ENCODE results near the gene MLST8. TPM values are rescaled to one million over a fixed set of nuclear protein-coding genes. Genes with fewer than 3 reads are reported as not detected.

Gene MLST8
- total RNA-seq, 1 donor from 2014 or later: 29.9 TPM

- Histone ChIP-seq H3K27ac (no peak overlapping the region), H3K4me3 (no peak overlapping the region), H3K9me3 (no peaks in the 10 kb centered on the region), H3K36me3 (peaks cover 58% of the 10 kb centered on the region), H3K27me3 (peaks cover 24% of the 10 kb centered on the region), H3K4me1 (peaks cover 17% of the 10 kb centered on the region)
- TF ChIP-seq, protein P1, sequence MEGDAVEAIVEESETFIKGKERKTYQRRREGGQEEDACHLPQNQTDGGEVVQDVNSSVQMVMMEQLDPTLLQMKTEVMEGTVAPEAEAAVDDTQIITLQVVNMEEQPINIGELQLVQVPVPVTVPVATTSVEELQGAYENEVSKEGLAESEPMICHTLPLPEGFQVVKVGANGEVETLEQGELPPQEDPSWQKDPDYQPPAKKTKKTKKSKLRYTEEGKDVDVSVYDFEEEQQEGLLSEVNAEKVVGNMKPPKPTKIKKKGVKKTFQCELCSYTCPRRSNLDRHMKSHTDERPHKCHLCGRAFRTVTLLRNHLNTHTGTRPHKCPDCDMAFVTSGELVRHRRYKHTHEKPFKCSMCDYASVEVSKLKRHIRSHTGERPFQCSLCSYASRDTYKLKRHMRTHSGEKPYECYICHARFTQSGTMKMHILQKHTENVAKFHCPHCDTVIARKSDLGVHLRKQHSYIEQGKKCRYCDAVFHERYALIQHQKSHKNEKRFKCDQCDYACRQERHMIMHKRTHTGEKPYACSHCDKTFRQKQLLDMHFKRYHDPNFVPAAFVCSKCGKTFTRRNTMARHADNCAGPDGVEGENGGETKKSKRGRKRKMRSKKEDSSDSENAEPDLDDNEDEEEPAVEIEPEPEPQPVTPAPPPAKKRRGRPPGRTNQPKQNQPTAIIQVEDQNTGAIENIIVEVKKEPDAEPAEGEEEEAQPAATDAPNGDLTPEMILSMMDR (IDR thresholded peaks at IDR 0.05): no peak
- intact Hi-C loops (cut with DNase I): no loop called here
- ATAC-seq (no peak), DNase-seq (no peak)
Measured at GRCh38 chr16:2233872-2234812, 28.9 kb downstream of the MLST8 start.

- Histone ChIP-seq H3K9me3 (no peaks in the 10 kb centered on the region), H3K4me3 (no peak overlapping the region), H3K27ac (no peak overlapping the region), H3K4me1 (peaks cover 17% of the 10 kb centered on the region), H3K36me3 (peaks cover 51% of the 10 kb centered on the region), H3K27me3 (peaks cover 24% of the 10 kb centered on the region)
- DNase-seq: no peak
- TF ChIP-seq, protein P1 (IDR thresholded peaks at IDR 0.05): no peak
- no peak for ATAC-seq
- intact Hi-C loops (cut with DNase I): no loop called here
Measured at GRCh38 chr16:2234813-2235170, 29.5 kb downstream of the MLST8 start.

DNA sequence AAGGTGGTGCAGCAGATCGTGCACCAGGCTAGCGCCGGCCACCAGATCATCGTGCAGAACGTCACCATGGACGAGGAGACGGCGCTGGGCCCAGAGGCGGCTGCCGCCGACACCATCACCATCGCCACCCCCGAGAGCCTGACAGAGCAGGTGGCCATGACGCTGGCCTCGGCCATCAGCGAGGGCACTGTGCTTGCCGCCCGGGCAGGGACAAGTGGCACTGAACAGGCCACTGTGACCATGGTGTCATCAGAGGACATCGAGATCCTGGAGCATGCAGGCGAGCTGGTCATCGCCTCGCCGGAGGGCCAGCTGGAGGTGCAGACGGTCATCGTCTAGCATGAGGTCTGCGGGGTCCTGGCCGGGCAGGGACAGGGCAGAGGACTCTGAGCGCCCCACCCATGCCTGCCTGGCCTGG is 30.0 kb downstream of the MLST8 start:
- no peak overlapping the region for H3K4me3 ChIP-seq
- intact Hi-C loops (cut with DNase I): no loop called here
- peaks cover 24% of the 10 kb centered on the region for H3K27me3 ChIP-seq
- peaks cover 47% of the 10 kb centered on the region for H3K36me3 ChIP-seq
- peaks cover 17% of the 10 kb centered on the region for H3K4me1 ChIP-seq
- no peak for DNase-seq
- no peaks in the 10 kb centered on the region for H3K9me3 ChIP-seq
- H3K27ac ChIP-seq: no peak overlapping the region
- TF ChIP-seq, protein P1 (IDR thresholded peaks at IDR 0.05): no peak
- ATAC-seq: no peak

GRCh38 chr16:2235695-2236336 is 30.6 kb downstream of the MLST8 start:
- Histone ChIP-seq H3K27me3 (peaks cover 24% of the 10 kb centered on the region), H3K9me3 (no peaks in the 10 kb centered on the region), H3K27ac (no peak overlapping the region), H3K4me1 (peaks cover 17% of the 10 kb centered on the region), H3K4me3 (no peak overlapping the region), H3K36me3 (peaks cover 45% of the 10 kb centered on the region)
- TF ChIP-seq, protein P1 (IDR thresholded peaks at IDR 0.05): no peak
- no peak for ATAC-seq
- DNase-seq: no peak
- intact Hi-C loops (cut with DNase I): no loop called here

DNA sequence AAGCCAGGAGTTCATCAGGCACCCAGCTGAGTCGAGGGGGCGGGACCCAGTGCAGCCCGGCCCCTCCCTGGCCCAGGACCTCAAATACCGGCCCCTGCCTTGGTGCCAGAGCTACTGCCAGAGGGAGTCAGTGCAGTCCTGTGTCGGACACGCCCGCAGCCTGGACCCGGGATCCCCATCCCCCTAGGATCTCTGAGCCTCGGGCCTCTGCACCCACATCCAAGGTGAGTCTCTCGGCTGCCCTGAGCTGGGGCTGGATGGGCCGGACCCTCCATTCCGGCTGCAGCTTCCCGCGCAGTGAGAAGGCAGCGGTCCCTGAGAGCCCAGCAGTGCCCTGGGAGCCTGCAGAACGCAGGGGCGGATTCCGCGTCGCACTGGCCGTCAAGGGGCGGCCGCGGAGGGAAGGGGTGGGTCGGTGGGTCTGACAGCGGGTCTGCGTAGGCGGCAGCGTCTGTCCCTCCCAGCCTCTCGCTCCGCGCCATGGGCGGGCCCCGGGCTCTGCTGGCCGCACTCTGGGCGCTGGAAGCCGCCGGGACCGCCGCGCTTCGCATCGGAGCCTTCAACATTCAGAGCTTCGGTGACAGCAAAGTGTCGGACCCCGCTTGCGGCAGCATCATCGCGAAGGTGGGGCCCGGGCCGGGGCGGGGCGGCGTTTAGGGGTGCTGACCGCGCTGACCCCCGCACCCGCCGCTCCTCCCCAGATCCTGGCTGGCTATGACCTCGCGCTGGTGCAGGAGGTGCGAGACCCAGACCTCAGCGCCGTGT is 31.3 kb downstream of the MLST8 start, which contains the start of gene DNASE1L2:
Gene DNASE1L2 (plus strand): TSS at position 108 of the 765 bp plus-strand sequence. CDS start 373 bp downstream, at position 481.
- TF ChIP-seq, protein P1 (IDR thresholded peaks at IDR 0.05): no peak
- Histone ChIP-seq H3K4me3 (peak within 1 kb of the TSS; percentile 8), H3K9me3 (no peaks in the 10 kb centered on the region), H3K36me3 (peaks cover 43% of the 10 kb centered on the region), H3K4me1 (peaks cover 17% of the 10 kb centered on the region), H3K27me3 (peaks cover 24% of the 10 kb centered on the region), H3K27ac (no peak within 1 kb of the TSS)
- ATAC-seq (peak; percentile 17), DNase-seq (no peak)
- intact Hi-C loops (cut with DNase I): no loop called here
